ENCODE measurements around the gene DCUN1D2. TPM values are rescaled to one million over a fixed set of nuclear protein-coding genes. Genes with fewer than 3 reads are reported as not detected.

Gene DCUN1D2
- total RNA-seq, 1 experiment from 2014 or later = 33.0 TPM

- Histone ChIP-seq H3K9me3 (ENCODE audit: insufficient read depth, low read depth) (peaks cover 6% of the 10 kb centered on the region; the same call in 1 of the 2 replicates), H2AFZ (no peak overlapping the region), H3K9me2 (ENCODE audit: insufficient read depth) (no peaks in the 10 kb centered on the region), H3K4me1 (replicated peaks; ENCODE audit: insufficient read depth) (peaks cover 18% of the 10 kb centered on the region), H3K4me3 (peak overlapping the region; percentile 78; the same call in 1 of the 2 replicates), H4K20me1 (ENCODE audit: insufficient read depth) (no peaks in the 10 kb centered on the region), H3K27me3 (ENCODE audit: insufficient read depth, low read depth) (no peaks in the 10 kb centered on the region), H3K4me2 (peak overlapping the region; percentile 98), H3K36me3 (ENCODE audit: low read depth) (no peaks in the 10 kb centered on the region), H3K79me2 (ENCODE audit: low read depth) (peaks cover 8% of the 10 kb centered on the region; the same call in 1 of the 2 replicates), H3K27ac (peak overlapping the region; percentile 84; the same call in 1 of the 2 replicates), H3F3A (ENCODE audit: insufficient read depth, low read depth) (peaks cover 43% of the 10 kb centered on the region; the same call in 1 of the 2 replicates)
- no peak for DNase-seq
- no peak for TF ChIP-seq EZH2 (IDR thresholded peaks at IDR 0.05; ENCODE audit: low read depth)
- TF ChIP-seq CTCF (conservative IDR thresholded peaks at IDR 0.05) = no peak
- intact Hi-C loops (cut with micrococcal nuclease; ENCODE audit: unreplicated experiment) = loop anchor here (5.0 to 10.0 kb wide), 3 partner anchors 55 to 505 kb away; partner anchors contain the start of gene LAMP1
- ChIA-PET POLR2A (ENCODE audit: unreplicated experiment) (no interaction called here), CTCF (no interaction called here)
- no TSS peak for BruUV-seq (replicated peaks)
Observed at GRCh38 chr13:113447596-113447995, 42.9 kb downstream of the DCUN1D2 start.

GRCh38 chr13:113446488-113446854, 44.0 kb downstream of the DCUN1D2 start:
- H3K36me3 ChIP-seq (ENCODE audit: low read depth) = no peaks in the 10 kb centered on the region

DNA sequence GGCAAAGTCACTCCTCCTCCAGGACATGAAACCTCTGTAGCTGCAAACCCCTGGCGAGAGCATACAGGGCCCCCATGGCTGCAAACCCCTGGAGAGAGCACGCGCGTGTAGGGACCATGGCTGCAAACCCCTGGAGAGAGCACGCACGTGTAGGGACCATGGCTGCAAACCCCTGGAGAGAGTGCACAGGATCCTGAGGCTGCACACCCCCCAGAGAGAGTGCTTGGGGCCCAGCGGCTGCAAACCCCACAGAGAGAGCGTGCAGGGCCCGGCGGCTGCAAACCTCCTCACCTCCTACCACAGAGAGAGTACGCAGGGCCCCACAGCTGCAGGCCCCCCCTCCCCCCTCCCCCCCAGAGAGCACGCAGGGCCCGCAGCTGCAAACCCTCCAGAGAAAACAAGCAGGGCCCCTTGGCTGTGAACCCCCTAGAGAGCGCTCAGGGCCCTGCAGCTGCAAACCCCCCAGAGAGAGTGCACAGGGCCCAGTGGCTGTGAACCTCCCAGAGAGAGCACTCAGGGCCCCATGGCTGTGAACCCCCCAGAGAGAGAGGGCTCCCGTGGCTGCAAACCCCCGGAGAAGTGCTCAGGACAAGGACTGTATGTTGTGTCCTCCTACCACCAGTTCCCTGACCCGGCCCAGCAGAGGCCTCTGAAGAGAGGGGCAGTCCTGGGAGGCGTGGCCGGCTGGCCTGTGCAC, 44.6 kb downstream of the DCUN1D2 start:
- CTCF ChIA-PET = no interaction called here
- H3K36me3 ChIP-seq (ENCODE audit: low read depth) = no peaks in the 10 kb centered on the region
- no TSS peak for BruUV-seq (replicated peaks)
- H3K4me3 ChIP-seq = no peak overlapping the region
- no peaks in the 10 kb centered on the region for H4K20me1 ChIP-seq (ENCODE audit: insufficient read depth)
- no peaks in the 10 kb centered on the region for H3K27me3 ChIP-seq (ENCODE audit: insufficient read depth, low read depth)
- POLR2A ChIA-PET (ENCODE audit: unreplicated experiment) = no interaction called here
- peaks cover 6% of the 10 kb centered on the region; the same call in 1 of the 2 replicates for H3K9me3 ChIP-seq (ENCODE audit: insufficient read depth, low read depth)
- H3K27ac ChIP-seq = no peak overlapping the region
- H3K9me2 ChIP-seq (ENCODE audit: insufficient read depth) = no peaks in the 10 kb centered on the region
- no peak for DNase-seq
- TF ChIP-seq EZH2 (IDR thresholded peaks at IDR 0.05; ENCODE audit: low read depth) (no peak), CTCF (conservative IDR thresholded peaks at IDR 0.05) (no peak)
- H3K79me2 ChIP-seq (ENCODE audit: low read depth) = peaks cover 8% of the 10 kb centered on the region; the same call in 1 of the 2 replicates
- H2AFZ ChIP-seq = no peak overlapping the region
- H3K4me2 ChIP-seq = no peak overlapping the region
- peaks cover 37% of the 10 kb centered on the region; the same call in 1 of the 2 replicates for H3F3A ChIP-seq (ENCODE audit: insufficient read depth, low read depth)
- intact Hi-C loops (cut with micrococcal nuclease; ENCODE audit: unreplicated experiment) = loop anchor here (5.0 to 10.0 kb wide), 3 partner anchors 54 to 504 kb away; partner anchors contain the start of gene LAMP1
- peaks cover 18% of the 10 kb centered on the region for H3K4me1 ChIP-seq (replicated peaks; ENCODE audit: insufficient read depth)

More at GRCh38 chr13:113446488-113446854, 44.0 kb downstream of the DCUN1D2 start:
- H3K27ac ChIP-seq = no peak overlapping the region
- H3F3A ChIP-seq (ENCODE audit: insufficient read depth, low read depth) = peaks cover 41% of the 10 kb centered on the region; the same call in 1 of the 2 replicates
- H3K4me2 ChIP-seq = no peak overlapping the region
- peaks cover 8% of the 10 kb centered on the region; the same call in 1 of the 2 replicates for H3K79me2 ChIP-seq (ENCODE audit: low read depth)
- ChIA-PET POLR2A (ENCODE audit: unreplicated experiment) (no interaction called here), CTCF (no interaction called here)
- H4K20me1 ChIP-seq (ENCODE audit: insufficient read depth) = no peaks in the 10 kb centered on the region
- DNase-seq = no peak
- no peaks in the 10 kb centered on the region for H3K9me2 ChIP-seq (ENCODE audit: insufficient read depth)
- H3K4me3 ChIP-seq = no peak overlapping the region
- peaks cover 18% of the 10 kb centered on the region for H3K4me1 ChIP-seq (replicated peaks; ENCODE audit: insufficient read depth)
- no peak overlapping the region for H2AFZ ChIP-seq
- BruUV-seq (replicated peaks) = no TSS peak
- TF ChIP-seq CTCF (conservative IDR thresholded peaks at IDR 0.05) = no peak
- no peak for TF ChIP-seq EZH2 (IDR thresholded peaks at IDR 0.05; ENCODE audit: low read depth)
- intact Hi-C loops (cut with micrococcal nuclease; ENCODE audit: unreplicated experiment) = loop anchor here (5.0 to 10.0 kb wide), 3 partner anchors 54 to 504 kb away; partner anchors contain the start of gene LAMP1
- peaks cover 6% of the 10 kb centered on the region; the same call in 1 of the 2 replicates for H3K9me3 ChIP-seq (ENCODE audit: insufficient read depth, low read depth)
- H3K27me3 ChIP-seq (ENCODE audit: insufficient read depth, low read depth) = no peaks in the 10 kb centered on the region
